ENCODE data around the gene SLITRK1. TPM values are rescaled to one million over a fixed set of nuclear protein-coding genes. Genes with fewer than 3 reads are reported as not detected.

Gene SLITRK1
- total RNA-seq, 1 donor from 2014 or later: not detected

DNA sequence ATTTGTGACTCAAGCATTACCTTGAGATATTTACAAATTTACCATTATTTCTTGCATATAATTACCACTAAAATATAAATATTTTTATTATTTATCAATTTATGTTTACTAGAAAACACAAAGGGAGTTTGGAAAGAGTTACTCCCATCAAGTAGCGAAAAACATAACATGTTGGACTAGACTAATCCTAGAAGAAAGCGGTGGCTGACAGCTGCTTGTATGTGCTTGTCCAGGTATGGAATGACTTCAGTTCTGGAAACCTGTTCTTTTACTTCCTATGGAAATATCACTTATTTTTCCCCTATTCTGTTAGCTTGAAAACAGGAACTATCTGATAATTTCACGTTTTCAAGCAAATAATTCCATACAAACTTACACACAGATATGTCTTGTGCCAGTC, 28.5 kb downstream of the SLITRK1 start:
- Histone ChIP-seq H3K27me3 (ENCODE audit: control insufficient read depth, insufficient read depth, low read length) (no peaks in the 10 kb centered on the region), H3K36me3 (ENCODE audit: control insufficient read depth, insufficient read depth, low read length) (no peaks in the 10 kb centered on the region), H3K4me3 (ENCODE audit: low read depth, low read length) (no peak overlapping the region)
- DNase-seq (ENCODE audit: low read depth): no peak
- TF ChIP-seq, protein P1, sequence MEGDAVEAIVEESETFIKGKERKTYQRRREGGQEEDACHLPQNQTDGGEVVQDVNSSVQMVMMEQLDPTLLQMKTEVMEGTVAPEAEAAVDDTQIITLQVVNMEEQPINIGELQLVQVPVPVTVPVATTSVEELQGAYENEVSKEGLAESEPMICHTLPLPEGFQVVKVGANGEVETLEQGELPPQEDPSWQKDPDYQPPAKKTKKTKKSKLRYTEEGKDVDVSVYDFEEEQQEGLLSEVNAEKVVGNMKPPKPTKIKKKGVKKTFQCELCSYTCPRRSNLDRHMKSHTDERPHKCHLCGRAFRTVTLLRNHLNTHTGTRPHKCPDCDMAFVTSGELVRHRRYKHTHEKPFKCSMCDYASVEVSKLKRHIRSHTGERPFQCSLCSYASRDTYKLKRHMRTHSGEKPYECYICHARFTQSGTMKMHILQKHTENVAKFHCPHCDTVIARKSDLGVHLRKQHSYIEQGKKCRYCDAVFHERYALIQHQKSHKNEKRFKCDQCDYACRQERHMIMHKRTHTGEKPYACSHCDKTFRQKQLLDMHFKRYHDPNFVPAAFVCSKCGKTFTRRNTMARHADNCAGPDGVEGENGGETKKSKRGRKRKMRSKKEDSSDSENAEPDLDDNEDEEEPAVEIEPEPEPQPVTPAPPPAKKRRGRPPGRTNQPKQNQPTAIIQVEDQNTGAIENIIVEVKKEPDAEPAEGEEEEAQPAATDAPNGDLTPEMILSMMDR (IDR thresholded peaks at IDR 0.05; ENCODE audit: insufficient read depth, low read length, poor library complexity, severe bottlenecking): no peak

DNA sequence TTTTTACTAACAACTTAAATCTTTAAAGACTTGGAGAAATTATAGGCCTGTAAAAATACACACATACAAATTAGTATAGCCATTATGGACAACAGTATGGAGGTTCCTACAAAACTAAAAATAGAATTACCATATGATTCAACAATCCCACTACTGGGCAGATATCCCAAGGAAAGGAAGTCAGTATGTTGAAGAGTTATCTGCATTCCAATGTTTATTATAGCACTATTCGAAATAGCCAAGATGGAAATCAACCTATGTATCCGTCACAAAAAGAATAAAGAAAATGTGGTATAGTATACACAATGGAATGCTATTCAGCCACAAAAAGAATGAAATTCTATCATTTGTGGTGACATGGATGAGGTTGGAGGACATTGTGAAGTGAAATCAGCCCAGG, 37.2 kb downstream of the SLITRK1 start:
- Histone ChIP-seq H3K36me3 (ENCODE audit: control insufficient read depth, insufficient read depth, low read length) (no peaks in the 10 kb centered on the region), H3K27me3 (ENCODE audit: control insufficient read depth, insufficient read depth, low read length) (no peaks in the 10 kb centered on the region), H3K4me3 (ENCODE audit: low read depth, low read length) (no peak overlapping the region)
- TF ChIP-seq, protein P1 (IDR thresholded peaks at IDR 0.05; ENCODE audit: insufficient read depth, low read length, poor library complexity, severe bottlenecking): no peak
- no peak for DNase-seq (ENCODE audit: low read depth)

DNA sequence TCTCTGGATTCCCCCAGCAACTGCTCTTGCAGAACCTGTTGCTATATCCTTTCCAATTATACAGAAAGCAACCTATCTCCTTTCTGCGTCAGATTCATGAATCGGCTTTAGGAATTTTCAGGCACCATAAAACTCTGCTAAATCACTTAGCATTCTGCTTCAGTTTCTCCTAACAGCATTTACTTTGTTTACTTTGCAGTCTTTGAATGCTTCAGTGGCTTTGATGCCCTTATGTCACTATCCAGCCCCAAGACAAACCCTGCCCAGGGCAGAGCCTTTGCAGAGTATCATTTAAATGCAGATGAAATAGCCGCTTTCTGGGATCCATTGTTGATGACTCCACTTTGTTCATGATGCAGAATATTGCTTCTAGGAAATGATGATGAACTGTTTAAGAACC, 43.1 kb downstream of the SLITRK1 start:
- H3K27me3 ChIP-seq (ENCODE audit: control insufficient read depth, insufficient read depth, low read length): no peaks in the 10 kb centered on the region
- H3K36me3 ChIP-seq (ENCODE audit: control insufficient read depth, insufficient read depth, low read length): no peaks in the 10 kb centered on the region
- TF ChIP-seq, protein P1 (IDR thresholded peaks at IDR 0.05; ENCODE audit: insufficient read depth, low read length, poor library complexity, severe bottlenecking): no peak
- DNase-seq (ENCODE audit: low read depth): peak; percentile 23
- no peak overlapping the region for H3K4me3 ChIP-seq (ENCODE audit: low read depth, low read length)

DNA sequence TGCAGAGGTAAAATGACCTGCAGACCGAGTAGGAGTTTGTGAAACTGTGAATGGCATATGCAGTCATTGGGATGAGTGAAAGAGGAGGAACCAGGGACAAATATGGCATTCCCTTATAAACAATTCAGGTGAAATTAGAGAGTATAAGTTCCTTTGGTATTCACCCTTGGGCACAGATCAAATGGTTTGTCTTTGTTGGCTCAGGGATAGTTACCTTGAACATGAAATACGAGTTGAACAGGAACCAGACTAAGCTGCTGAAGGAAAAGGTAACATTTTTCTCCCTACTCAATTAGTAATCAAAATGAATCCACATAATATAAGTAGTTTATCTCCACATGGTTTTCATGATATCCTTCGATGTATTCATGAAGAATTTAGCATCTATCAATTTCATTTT, 50.5 kb downstream of the SLITRK1 start:
- Histone ChIP-seq H3K36me3 (ENCODE audit: control insufficient read depth, insufficient read depth, low read length) (no peaks in the 10 kb centered on the region), H3K27me3 (ENCODE audit: control insufficient read depth, insufficient read depth, low read length) (no peaks in the 10 kb centered on the region), H3K4me3 (ENCODE audit: low read depth, low read length) (no peak overlapping the region)
- TF ChIP-seq, protein P1 (IDR thresholded peaks at IDR 0.05; ENCODE audit: insufficient read depth, low read length, poor library complexity, severe bottlenecking): no peak
- DNase-seq (ENCODE audit: low read depth): no peak

DNA sequence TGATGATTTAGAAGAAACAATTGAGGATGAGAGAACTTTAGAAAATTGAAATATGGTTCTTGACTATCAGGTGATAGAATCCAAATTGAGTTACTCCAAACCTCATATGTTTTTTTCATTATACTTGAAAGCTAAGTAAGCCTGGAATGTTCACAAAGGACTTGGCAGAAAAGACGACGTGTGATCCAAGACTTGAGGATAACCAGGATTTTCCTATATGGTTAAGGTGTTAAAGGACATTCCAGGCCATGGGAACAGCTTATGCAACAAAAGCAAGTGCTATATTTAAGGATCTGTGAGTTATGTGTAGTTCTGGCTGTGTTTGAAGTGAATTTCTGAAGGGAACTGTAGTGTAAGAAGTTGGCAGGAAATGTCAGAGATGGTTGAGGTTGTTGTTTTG, 52.5 kb downstream of the SLITRK1 start:
- no peaks in the 10 kb centered on the region for H3K36me3 ChIP-seq (ENCODE audit: control insufficient read depth, insufficient read depth, low read length)
- H3K4me3 ChIP-seq (ENCODE audit: low read depth, low read length): no peak overlapping the region
- DNase-seq (ENCODE audit: low read depth): no peak
- no peaks in the 10 kb centered on the region for H3K27me3 ChIP-seq (ENCODE audit: control insufficient read depth, insufficient read depth, low read length)
- TF ChIP-seq, protein P1 (IDR thresholded peaks at IDR 0.05; ENCODE audit: insufficient read depth, low read length, poor library complexity, severe bottlenecking): no peak

DNA sequence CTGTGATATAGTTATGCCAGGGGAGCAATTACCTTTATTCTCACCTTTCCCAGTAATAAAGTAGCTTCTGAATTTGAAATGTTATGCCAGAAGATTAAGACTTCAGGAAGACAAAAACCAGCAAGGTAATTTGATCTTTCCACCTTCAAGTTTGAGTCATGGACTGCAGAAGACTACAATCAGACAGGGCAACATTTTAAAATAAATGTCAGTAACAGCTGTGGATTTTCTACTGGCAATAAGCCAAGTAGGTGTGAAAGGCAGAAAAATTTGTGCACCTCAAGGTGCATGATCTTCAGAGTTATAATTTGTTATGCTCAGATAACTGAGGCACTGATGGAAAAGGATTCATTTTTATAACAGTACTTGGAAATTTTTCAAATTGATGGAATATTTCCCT, 54.9 kb downstream of the SLITRK1 start:
- Histone ChIP-seq H3K27me3 (ENCODE audit: control insufficient read depth, insufficient read depth, low read length) (no peaks in the 10 kb centered on the region), H3K36me3 (ENCODE audit: control insufficient read depth, insufficient read depth, low read length) (no peaks in the 10 kb centered on the region), H3K4me3 (ENCODE audit: low read depth, low read length) (no peak overlapping the region)
- TF ChIP-seq, protein P1 (IDR thresholded peaks at IDR 0.05; ENCODE audit: insufficient read depth, low read length, poor library complexity, severe bottlenecking): no peak
- DNase-seq (ENCODE audit: low read depth): no peak
